Measurements from ENCODE around the gene CTSZ.

Gene CTSZ

GRCh38 chr20:59006864-59007664, at the start of gene CTSZ:
CTSZ (minus strand) TSS chr20:59007254; CDS start chr20:59007128, 126 bp downstream.
- peak within 1 kb of the TSS; percentile 42 for H3K9ac ChIP-seq (ENCODE audit: low read depth, low read length)

GRCh38 chr20:59055302-59055701, 48.2 kb upstream of the CTSZ start:
- Histone ChIP-seq H3K36me3 (ENCODE audit: control insufficient read depth, insufficient read depth, low read length) (no peaks in the 10 kb centered on the region), H3K27ac (ENCODE audit: low read depth, low read length) (no peak overlapping the region), H3K27me3 (ENCODE audit: control insufficient read depth, insufficient read depth, low read length) (peaks cover 5% of the 10 kb centered on the region; the same call in 1 of the 2 replicates), H3K9ac (ENCODE audit: low read depth, low read length) (no peak overlapping the region), H3K9me3 (ENCODE audit: control insufficient read depth, insufficient read depth, low read length) (no peaks in the 10 kb centered on the region), H3K4me1 (ENCODE audit: control insufficient read depth, insufficient read depth, low read length) (no peaks in the 10 kb centered on the region), H3K4me3 (ENCODE audit: low read depth, low read length) (no peak overlapping the region)

More at GRCh38 chr20:59006864-59007664, at the start of gene CTSZ:
- no peaks in the 10 kb centered on the region for H3K36me3 ChIP-seq (ENCODE audit: control insufficient read depth, insufficient read depth, low read length)
- H3K4me1 ChIP-seq (ENCODE audit: control insufficient read depth, insufficient read depth, low read length), result peaks cover 17% of the 10 kb centered on the region
- peaks cover 20% of the 10 kb centered on the region for H3K27me3 ChIP-seq (ENCODE audit: control insufficient read depth, insufficient read depth, low read length)
- H3K27ac ChIP-seq (ENCODE audit: low read depth, low read length), result no peak within 1 kb of the TSS
- no peaks in the 10 kb centered on the region for H3K9me3 ChIP-seq (ENCODE audit: control insufficient read depth, insufficient read depth, low read length)
- peak within 1 kb of the TSS; percentile 70 for H3K4me3 ChIP-seq (ENCODE audit: low read depth, low read length)

- Histone ChIP-seq H3K9ac (ENCODE audit: low read depth, low read length) (no peak overlapping the region), H3K9me3 (ENCODE audit: control insufficient read depth, insufficient read depth, low read length) (no peaks in the 10 kb centered on the region), H3K4me1 (ENCODE audit: control insufficient read depth, insufficient read depth, low read length) (no peaks in the 10 kb centered on the region), H3K27ac (ENCODE audit: low read depth, low read length) (no peak overlapping the region), H3K36me3 (ENCODE audit: control insufficient read depth, insufficient read depth, low read length) (no peaks in the 10 kb centered on the region), H3K27me3 (ENCODE audit: control insufficient read depth, insufficient read depth, low read length) (peaks cover 11% of the 10 kb centered on the region; the same call in 1 of the 2 replicates), H3K4me3 (ENCODE audit: low read depth, low read length) (no peak overlapping the region)
Observed at GRCh38 chr20:59051666-59052185, 44.7 kb upstream of the CTSZ start.

- Histone ChIP-seq H3K4me1 (ENCODE audit: control insufficient read depth, insufficient read depth, low read length) (no peaks in the 10 kb centered on the region), H3K27ac (ENCODE audit: low read depth, low read length) (no peak overlapping the region), H3K9me3 (ENCODE audit: control insufficient read depth, insufficient read depth, low read length) (no peaks in the 10 kb centered on the region), H3K4me3 (ENCODE audit: low read depth, low read length) (no peak overlapping the region), H3K36me3 (ENCODE audit: control insufficient read depth, insufficient read depth, low read length) (no peaks in the 10 kb centered on the region), H3K27me3 (ENCODE audit: control insufficient read depth, insufficient read depth, low read length) (peaks cover 11% of the 10 kb centered on the region; the same call in 1 of the 2 replicates), H3K9ac (ENCODE audit: low read depth, low read length) (no peak overlapping the region)
Observed at GRCh38 chr20:59050437-59050836, 43.4 kb upstream of the CTSZ start.

GRCh38 chr20:59048681-59049030, 41.6 kb upstream of the CTSZ start:
- no peak overlapping the region for H3K27ac ChIP-seq (ENCODE audit: low read depth, low read length)
- H3K9me3 ChIP-seq (ENCODE audit: control insufficient read depth, insufficient read depth, low read length), result no peaks in the 10 kb centered on the region
- H3K27me3 ChIP-seq (ENCODE audit: control insufficient read depth, insufficient read depth, low read length), result peaks cover 11% of the 10 kb centered on the region; the same call in 1 of the 2 replicates
- H3K36me3 ChIP-seq (ENCODE audit: control insufficient read depth, insufficient read depth, low read length), result no peaks in the 10 kb centered on the region
- H3K9ac ChIP-seq (ENCODE audit: low read depth, low read length), result no peak overlapping the region
- no peaks in the 10 kb centered on the region for H3K4me1 ChIP-seq (ENCODE audit: control insufficient read depth, insufficient read depth, low read length)
- H3K4me3 ChIP-seq (ENCODE audit: low read depth, low read length), result no peak overlapping the region

GRCh38 chr20:59047938-59048680, 41.1 kb upstream of the CTSZ start:
- Histone ChIP-seq H3K9ac (ENCODE audit: low read depth, low read length) (no peak overlapping the region), H3K9me3 (ENCODE audit: control insufficient read depth, insufficient read depth, low read length) (no peaks in the 10 kb centered on the region), H3K27me3 (ENCODE audit: control insufficient read depth, insufficient read depth, low read length) (peaks cover 11% of the 10 kb centered on the region; the same call in 1 of the 2 replicates), H3K4me1 (ENCODE audit: control insufficient read depth, insufficient read depth, low read length) (peaks cover 2% of the 10 kb centered on the region; the same call in 1 of the 2 replicates), H3K4me3 (ENCODE audit: low read depth, low read length) (no peak overlapping the region), H3K36me3 (ENCODE audit: control insufficient read depth, insufficient read depth, low read length) (no peaks in the 10 kb centered on the region), H3K27ac (ENCODE audit: low read depth, low read length) (no peak overlapping the region)

GRCh38 chr20:59046862-59047261, 39.8 kb upstream of the CTSZ start:
- Histone ChIP-seq H3K9me3 (ENCODE audit: control insufficient read depth, insufficient read depth, low read length) (no peaks in the 10 kb centered on the region), H3K27me3 (ENCODE audit: control insufficient read depth, insufficient read depth, low read length) (peaks cover 11% of the 10 kb centered on the region; the same call in 1 of the 2 replicates), H3K4me3 (ENCODE audit: low read depth, low read length) (no peak overlapping the region), H3K4me1 (ENCODE audit: control insufficient read depth, insufficient read depth, low read length) (peaks cover 7% of the 10 kb centered on the region; the same call in 1 of the 2 replicates), H3K9ac (ENCODE audit: low read depth, low read length) (no peak overlapping the region), H3K27ac (ENCODE audit: low read depth, low read length) (no peak overlapping the region), H3K36me3 (ENCODE audit: control insufficient read depth, insufficient read depth, low read length) (no peaks in the 10 kb centered on the region)

GRCh38 chr20:59044796-59045195, 37.7 kb upstream of the CTSZ start:
- no peak overlapping the region for H3K27ac ChIP-seq (ENCODE audit: low read depth, low read length)

GRCh38 chr20:59044295-59044694, 37.2 kb upstream of the CTSZ start:
- no peak overlapping the region for H3K27ac ChIP-seq (ENCODE audit: low read depth, low read length)
- H3K36me3 ChIP-seq (ENCODE audit: control insufficient read depth, insufficient read depth, low read length), result peaks cover 7% of the 10 kb centered on the region; the same call in 1 of the 2 replicates
- no peak overlapping the region for H3K9ac ChIP-seq (ENCODE audit: low read depth, low read length)
- no peaks in the 10 kb centered on the region for H3K9me3 ChIP-seq (ENCODE audit: control insufficient read depth, insufficient read depth, low read length)
- peaks cover 6% of the 10 kb centered on the region; the same call in 1 of the 2 replicates for H3K27me3 ChIP-seq (ENCODE audit: control insufficient read depth, insufficient read depth, low read length)
- peaks cover 8% of the 10 kb centered on the region; the same call in 1 of the 2 replicates for H3K4me1 ChIP-seq (ENCODE audit: control insufficient read depth, insufficient read depth, low read length)
- H3K4me3 ChIP-seq (ENCODE audit: low read depth, low read length), result no peak overlapping the region

More at GRCh38 chr20:59044796-59045195, 37.7 kb upstream of the CTSZ start:
- Histone ChIP-seq H3K27me3 (ENCODE audit: control insufficient read depth, insufficient read depth, low read length) (peaks cover 6% of the 10 kb centered on the region; the same call in 1 of the 2 replicates), H3K36me3 (ENCODE audit: control insufficient read depth, insufficient read depth, low read length) (peaks cover 7% of the 10 kb centered on the region; the same call in 1 of the 2 replicates), H3K4me3 (ENCODE audit: low read depth, low read length) (no peak overlapping the region), H3K9ac (ENCODE audit: low read depth, low read length) (no peak overlapping the region), H3K4me1 (ENCODE audit: control insufficient read depth, insufficient read depth, low read length) (peaks cover 8% of the 10 kb centered on the region; the same call in 1 of the 2 replicates), H3K9me3 (ENCODE audit: control insufficient read depth, insufficient read depth, low read length) (no peaks in the 10 kb centered on the region)

GRCh38 chr20:59043698-59044097, 36.6 kb upstream of the CTSZ start:
- Histone ChIP-seq H3K27ac (ENCODE audit: low read depth, low read length) (no peak overlapping the region), H3K27me3 (ENCODE audit: control insufficient read depth, insufficient read depth, low read length) (peaks cover 6% of the 10 kb centered on the region; the same call in 1 of the 2 replicates), H3K4me3 (ENCODE audit: low read depth, low read length) (no peak overlapping the region), H3K9me3 (ENCODE audit: control insufficient read depth, insufficient read depth, low read length) (no peaks in the 10 kb centered on the region), H3K4me1 (ENCODE audit: control insufficient read depth, insufficient read depth, low read length) (peaks cover 8% of the 10 kb centered on the region; the same call in 1 of the 2 replicates), H3K36me3 (ENCODE audit: control insufficient read depth, insufficient read depth, low read length) (peaks cover 7% of the 10 kb centered on the region; the same call in 1 of the 2 replicates), H3K9ac (ENCODE audit: low read depth, low read length) (no peak overlapping the region)
